HG03135 (cell line): ENCODE results near the gene WDR72.

Source experiments
- ATAC-seq: cut with Tn5 transposase; IDR thresholded peaks from one replicate; pipeline ENCODE4 v1.9.1; 2021; ENCODE audit warnings: mild to moderate bottlenecking, moderate library complexity; ENCODE audit not compliant: unreplicated experiment

WDR72 gene

GRCh38 chr15:53472210-53472609 is 287.3 kb downstream of the WDR72 start:
- ATAC-seq: no peak

- no peak for ATAC-seq
Observed at GRCh38 chr15:53470743-53471142, 288.7 kb downstream of the WDR72 start.

DNA sequence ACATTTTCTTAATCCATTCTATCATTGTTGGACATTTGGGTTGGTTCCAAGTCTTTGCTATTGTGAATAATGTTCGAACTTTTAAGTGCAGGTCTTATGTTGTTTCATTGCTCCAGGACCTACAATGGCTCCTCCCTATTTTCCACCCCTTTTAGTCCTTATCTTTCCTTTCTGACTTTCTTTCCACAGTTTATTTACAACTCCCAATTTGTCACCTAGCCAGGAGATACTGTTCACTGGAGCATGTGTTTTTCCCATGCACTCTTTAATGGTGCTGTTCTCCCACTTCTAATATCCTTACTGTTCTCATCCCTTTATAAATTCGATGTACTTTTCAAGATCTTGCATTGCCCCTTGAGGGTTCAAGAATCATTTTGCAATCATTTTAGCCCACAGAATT is 290.0 kb downstream of the WDR72 start:
- ATAC-seq: no peak
